Left ventricle myocardium inferior (tissue), 1 donor: ENCODE measurements around the gene TWF2. TPM values are rescaled to one million over a fixed set of nuclear protein-coding genes. Genes with fewer than 3 reads are reported as not detected.
"Not testable (repeated sequence)": the region's sequence is repeated elsewhere in the genome, so short reads cannot be mapped to it uniquely, and the experiment has no call there.

Experiments used
- DNase-seq: peaks from one replicate; pipeline ENCODE4 v3.0.0-alpha.2; 2020
- H3K27ac ChIP-seq: fragments of 200-600 bp; replicated peaks from 2 replicates; pipeline ENCODE4 v1.8.0; 2021
- H3K27me3 ChIP-seq: fragments of 200-600 bp; 2 replicates; pipeline ENCODE4 v1.8.0; 2021; ENCODE audit warnings: low read depth
- H3K36me3 ChIP-seq: fragments of 200-600 bp; 2 replicates; pipeline ENCODE4 v1.8.0; 2021
- H3K4me1 ChIP-seq: fragments of 200-600 bp; 2 replicates; pipeline ENCODE4 v1.8.0; 2021
- H3K4me3 ChIP-seq: fragments of 200-600 bp; 2 replicates; pipeline ENCODE4 v1.8.0; 2021; ENCODE audit warnings: mild to moderate bottlenecking, moderate library complexity
- H3K9me3 ChIP-seq: fragments of 200-600 bp; replicated peaks from 2 replicates; pipeline ENCODE4 v1.8.0; 2021
- CTCF ChIP-seq: fragments of 200-600 bp; IDR thresholded peaks from 2 replicates; pipeline ENCODE4 v1.8.0; 2021; ENCODE audit warnings: antibody characterized with exemption, mild to moderate bottlenecking, borderline replicate concordance
- intact Hi-C: fragments of 100-400 bp; cut with micrococcal nuclease; formaldehyde crosslinking; loops from one replicate; pipeline ENCODE4 v1.11.0; 2022
- long read RNA-seq: library from polyadenylated mRNA; unstranded; transcript quantifications from one replicate; pipeline ENCODE4 v2.0.0, GENCODE V29; 2021
- total RNA-seq: library from RNA; stranded (reverse); fragmentation: NEBNext Ultra II Directional; extraction: Animal tissue kit (Norgen Biotek cat#: 25700); gene quantifications from one replicate; pipeline ENCODE4 v1.2.1, GENCODE V29; 2021
- donor health status: DM: no; HTN: yes; CAD: no; lungs with severe emphysema.

TWF2 gene
- total RNA-seq = 115 TPM
- long read RNA-seq, transcript TWF2-201 (9 exons, 1,718 nt) = major isoform, 72 of 257 reads
- long read RNA-seq, partial matches to known transcripts = 172 of 257 reads
- long read RNA-seq, other reads (novel, unspliced or antisense) = 13 of 257 reads

DNA sequence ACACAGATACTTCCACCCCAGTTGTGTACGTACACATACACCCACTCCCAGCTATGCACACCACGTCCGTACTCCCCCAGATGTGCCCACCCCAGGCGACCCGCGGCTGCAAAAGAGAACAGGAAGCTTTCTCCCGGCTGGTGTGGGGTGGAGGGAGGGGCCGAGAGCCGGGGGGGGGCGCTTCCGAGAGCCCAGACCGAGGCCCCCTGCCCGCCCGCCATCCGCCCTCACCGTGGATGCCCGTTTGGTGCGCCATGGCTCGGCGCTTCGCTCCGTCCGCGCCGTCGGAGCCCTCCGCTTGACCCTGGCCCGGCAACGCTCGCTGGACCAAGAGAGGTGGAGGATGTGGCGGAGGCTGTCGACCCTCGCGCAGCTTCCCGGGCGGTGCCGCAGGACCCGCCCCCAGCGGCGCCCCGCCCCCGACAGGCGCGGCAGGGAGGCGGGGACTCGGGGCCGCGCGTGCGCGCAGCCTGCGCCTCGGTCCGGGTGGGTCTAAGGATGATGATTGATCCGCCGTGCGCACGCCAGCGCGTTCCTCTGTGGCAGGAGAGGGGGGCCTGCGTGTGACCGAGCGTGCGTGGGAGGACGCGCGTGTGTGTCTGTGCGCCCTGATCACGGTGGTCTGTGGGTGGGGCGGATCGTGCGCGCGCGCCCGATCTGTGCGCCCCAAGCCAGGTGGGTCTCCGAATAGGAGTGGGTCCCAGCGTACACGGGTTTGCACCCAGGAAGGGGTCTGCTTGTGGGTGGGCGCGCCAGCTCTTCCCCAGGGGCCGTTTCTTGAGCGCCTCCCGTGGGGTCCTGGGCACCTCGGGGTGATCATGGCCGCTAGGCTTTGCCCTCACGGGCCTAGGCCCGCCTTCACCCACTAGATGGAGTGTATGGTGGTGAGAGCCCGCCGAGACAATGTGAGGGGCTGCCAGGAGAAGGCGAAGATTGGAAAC, at the start of gene TWF2:
Gene TWF2 (minus strand): TSS at position 398 of the 941 bp plus-strand sequence. CDS start 142 bp downstream, at position 256.
- Histone ChIP-seq H3K36me3 (no peaks in the 10 kb centered on the region), H3K4me3 (peak within 1 kb of the TSS; percentile 91), H3K4me1 (peaks cover 67% of the 10 kb centered on the region), H3K27ac (peak within 1 kb of the TSS; percentile 94), H3K9me3 (no peaks in the 10 kb centered on the region), H3K27me3 (no peaks in the 10 kb centered on the region)
- intact Hi-C loops = no loop called here
- DNase-seq = peak; percentile 80
- peak; percentile 58 for TF ChIP-seq CTCF

DNA sequence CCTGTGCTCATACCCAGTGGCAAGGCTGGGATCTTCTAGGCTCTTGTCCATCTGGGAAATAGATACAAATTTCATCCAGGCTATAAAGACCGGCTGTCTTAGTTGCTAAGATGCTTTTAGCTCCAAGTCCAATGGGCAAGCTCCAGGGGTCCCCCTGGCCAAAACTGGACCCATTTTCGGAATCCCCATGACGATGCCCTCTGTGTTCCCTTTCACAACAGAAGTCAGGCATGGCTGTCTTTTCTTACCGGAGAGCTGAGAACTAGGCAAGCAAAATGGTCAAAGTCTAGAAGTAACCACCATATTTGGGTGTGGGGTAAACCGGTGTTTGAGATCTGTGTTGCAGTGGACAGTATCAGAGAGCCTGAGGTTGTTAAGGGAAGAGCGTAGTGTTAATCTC, 49.7 kb upstream of the TWF2 start:
- Histone ChIP-seq H3K4me1 (peaks cover 32% of the 10 kb centered on the region), H3K27me3 (no peaks in the 10 kb centered on the region), H3K36me3 (peaks cover 32% of the 10 kb centered on the region), H3K4me3 (peak overlapping the region; percentile 83), H3K9me3 (no peaks in the 10 kb centered on the region), H3K27ac (peak overlapping the region; percentile 100)
- no peak for TF ChIP-seq CTCF
- no peak for DNase-seq
- intact Hi-C loops = no loop called here

- DNase-seq = no peak
- Histone ChIP-seq H3K9me3 (no peaks in the 10 kb centered on the region), H3K27me3 (no peaks in the 10 kb centered on the region), H3K4me3 (peak overlapping the region; percentile 83), H3K36me3 (peaks cover 14% of the 10 kb centered on the region), H3K27ac (peak overlapping the region; percentile 100), H3K4me1 (peaks cover 32% of the 10 kb centered on the region)
- intact Hi-C loops = no loop called here
- no peak for TF ChIP-seq CTCF
Observed at GRCh38 chr3:52286777-52287110, 47.8 kb upstream of the TWF2 start.

GRCh38 chr3:52284051-52284450, 45.1 kb upstream of the TWF2 start:
- H3K9me3 ChIP-seq, intact Hi-C loops, DNase-seq, H3K27ac ChIP-seq, H3K27me3 ChIP-seq, H3K36me3 ChIP-seq, H3K4me3 ChIP-seq: not testable (repeated sequence)
- peaks cover 51% of the 10 kb centered on the region for H3K4me1 ChIP-seq

- TF ChIP-seq CTCF = no peak
- H3K4me3 ChIP-seq = no peak overlapping the region
- no peak for DNase-seq
- H3K4me1 ChIP-seq = peaks cover 48% of the 10 kb centered on the region
- no peaks in the 10 kb centered on the region for H3K36me3 ChIP-seq
- no peak overlapping the region for H3K27ac ChIP-seq
- intact Hi-C loops = no loop called here
- H3K9me3 ChIP-seq = no peaks in the 10 kb centered on the region
- H3K27me3 ChIP-seq = no peaks in the 10 kb centered on the region
Observed at GRCh38 chr3:52283306-52283705, 44.3 kb upstream of the TWF2 start.
